SH-SY5Y (cell line): ENCODE measurements around the gene GJC1.

ENCODE experiments used
- GATA2 ChIP-seq: IDR thresholded peaks from 2 replicates; pipeline ENCODE4 v1.6.1; 2011; ENCODE audit warnings: mild to moderate bottlenecking, low read depth, low read length
- GATA3 ChIP-seq: IDR thresholded peaks from 2 replicates; pipeline ENCODE4 v1.6.1; 2011; ENCODE audit warnings: low read depth, mild to moderate bottlenecking, low read length, moderate library complexity

DNA sequence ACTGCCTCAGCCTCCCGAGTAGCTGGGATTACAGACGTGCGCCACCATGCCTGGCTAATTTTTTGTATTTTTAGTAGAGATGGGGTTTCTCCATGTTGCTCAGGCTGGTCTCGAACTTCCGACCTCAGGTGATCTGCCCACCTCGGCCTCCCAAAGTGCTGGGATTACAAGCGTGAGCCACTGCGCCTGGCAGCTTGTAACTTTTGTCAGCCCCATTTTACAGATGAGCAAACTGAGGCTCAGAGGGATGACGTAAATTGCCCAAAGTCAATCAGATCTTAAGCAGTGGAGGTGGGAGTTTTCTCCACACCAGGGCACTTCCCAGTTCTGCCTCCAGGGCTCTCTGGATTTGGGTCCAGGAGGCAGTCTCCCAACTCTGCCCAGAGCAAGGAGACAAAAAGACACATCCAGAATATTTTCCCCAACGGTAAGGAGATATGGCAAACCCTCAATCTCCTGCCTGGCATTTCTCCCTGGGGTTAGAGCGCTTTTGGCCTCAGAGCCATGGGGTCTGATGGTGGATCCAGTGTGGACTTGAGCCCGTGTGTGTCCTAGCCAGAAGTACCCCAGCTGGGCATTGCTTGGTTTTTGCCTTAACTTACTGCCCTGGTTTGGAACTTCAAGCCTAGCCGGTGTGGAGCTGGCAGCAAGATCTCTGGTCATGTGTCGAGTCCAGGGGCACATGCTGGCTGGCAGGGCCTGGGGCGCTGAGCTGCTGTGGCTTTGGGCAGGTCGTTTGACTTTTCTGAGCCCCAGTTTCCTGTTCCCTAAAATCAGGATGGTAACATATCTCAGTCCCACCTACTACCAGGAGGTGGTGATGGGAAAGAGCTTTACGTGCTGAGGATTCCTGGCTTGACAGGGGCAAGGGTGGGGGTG lies 67.9 kb downstream of the GJC1 start:
- TF ChIP-seq GATA2 (no peak), GATA3 (no peak)
